Natural killer cell treated with Interleukin-12 subunit alpha and Interleukin-12 subunit beta and Interleukin-15 and Interleukin-18, amount 100 ng/mL, for 72 hours (primary cell): ENCODE results near the gene SMPD3. TPM values are rescaled to one million over a fixed set of nuclear protein-coding genes. Genes with fewer than 3 reads are reported as not detected.

Source experiments
- ATAC-seq, 2 donors: fragments of 150-1000 bp; cut with Tn5 transposase in 1 of 2; sonication (Bioruptor Pico), chemical (Tn5 transposase) in 1 of 2; 2 replicates each; pipeline ENCODE4 v1.10.0; 2021
- DNase-seq: peaks from one replicate; pipeline ENCODE4 v3.0.0; 2022; ENCODE audit warnings: low spot score
- H3K27ac Mint-ChIP-seq, 2 donors: 1 replicate in 1 of 2; 2 replicates in 1 of 2; pipeline ENCODE4 v1.8.0; 2022; ENCODE audit warnings: mixed read lengths in 2 of 2, mild to moderate bottlenecking in 1 of 2, moderate library complexity in 1 of 2
- H3K27me3 Mint-ChIP-seq, 2 donors: 1 replicate in 1 of 2; 2 replicates in 1 of 2; pipeline ENCODE4 v1.8.0; 2022; ENCODE audit warnings: mixed read lengths in 2 of 2
- H3K36me3 Mint-ChIP-seq: one replicate; pipeline ENCODE4 v1.8.0; 2022; ENCODE audit warnings: mixed read lengths
- H3K4me1 Mint-ChIP-seq, 2 donors: 1 replicate in 1 of 2; 2 replicates in 1 of 2; pipeline ENCODE4 v1.8.0; 2022; ENCODE audit warnings: low read depth in 2 of 2, mixed read lengths in 2 of 2, mild to moderate bottlenecking in 1 of 2
- H3K4me3 Mint-ChIP-seq: one replicate; pipeline ENCODE4 v1.8.0; 2022; ENCODE audit warnings: mixed read lengths
- H3K9me3 Mint-ChIP-seq: 2 replicates; pipeline ENCODE4 v1.8.0; 2022; ENCODE audit warnings: mixed read lengths
- total RNA-seq, 2 donors: library from RNA; stranded (reverse); gene quantifications; one replicate each; pipeline ENCODE4 v1.2.3, GENCODE V29; 2022

SMPD3 gene
- total RNA-seq, 2 donors from 2014 or later = 0.26 to 1.9 TPM

DNA sequence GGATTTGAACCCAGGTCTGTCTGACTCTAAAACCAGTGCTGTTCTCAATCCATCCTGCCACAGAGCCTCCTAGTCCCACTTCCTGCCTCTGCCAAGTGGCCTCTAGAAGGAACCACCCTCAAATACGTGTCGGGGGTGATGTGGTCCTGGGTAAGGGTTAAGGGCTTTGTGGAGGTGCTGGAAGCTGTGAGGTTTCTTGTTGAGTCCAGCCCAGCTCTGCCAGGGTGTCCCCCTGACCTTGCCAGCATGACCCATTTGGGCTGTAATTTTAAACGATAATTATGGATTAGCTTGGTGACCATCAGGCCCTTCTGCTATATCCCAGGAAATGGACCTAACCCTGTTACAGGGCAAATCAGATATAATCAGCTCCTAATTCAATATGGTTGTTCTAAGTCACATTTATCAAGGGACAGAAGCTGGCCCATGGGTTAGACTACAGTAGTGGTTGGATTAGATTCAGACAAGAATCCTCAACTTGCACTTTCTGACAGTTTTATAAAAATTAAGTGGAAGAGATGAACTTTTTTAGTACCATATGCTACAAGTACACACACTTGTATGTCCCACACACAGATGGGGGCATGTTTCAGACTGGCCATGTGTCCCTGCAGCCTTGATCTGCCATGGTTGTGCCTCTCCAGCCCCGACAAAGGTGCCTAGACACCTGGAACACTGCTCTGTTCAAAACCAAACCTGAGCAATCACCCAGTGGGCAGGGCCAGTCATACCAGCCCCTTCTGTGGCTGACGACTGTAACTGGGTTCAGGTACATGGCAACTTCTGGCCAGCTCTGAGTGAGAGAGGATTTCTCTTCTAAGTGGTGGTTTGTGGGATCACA lies 48.0 kb downstream of the SMPD3 start:
- H3K27ac Mint-ChIP-seq = no peak overlapping the region
- H3K4me1 Mint-ChIP-seq = peaks cover 0 to 4% of the 10 kb centered on the region in 2 donors
- DNase-seq = no peak

DNA sequence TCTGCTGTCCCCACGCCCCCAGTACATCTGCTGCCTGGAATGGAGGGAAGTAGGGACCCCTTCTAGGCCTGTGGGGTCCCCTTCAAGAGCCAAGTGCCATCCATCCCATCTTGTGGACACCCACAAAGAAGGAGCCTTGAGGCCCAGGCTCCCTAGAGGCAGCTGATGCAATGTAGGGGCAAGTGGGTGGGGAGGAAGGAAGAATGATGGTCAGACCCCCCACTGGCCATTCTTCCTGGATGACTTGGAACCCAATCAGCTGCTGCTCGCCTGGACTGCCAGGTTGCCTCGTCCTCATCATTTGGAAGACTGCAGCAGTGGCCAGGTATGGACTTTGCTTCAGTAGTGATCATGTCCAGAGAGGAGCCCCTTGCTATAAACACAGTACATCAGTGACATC lies 48.9 kb downstream of the SMPD3 start:
- no peak overlapping the region for H3K4me3 Mint-ChIP-seq
- no peak for ATAC-seq
- H3K4me1 Mint-ChIP-seq = peaks cover 0 to 4% of the 10 kb centered on the region in 2 donors
- H3K27me3 Mint-ChIP-seq = no peaks in the 10 kb centered on the region
- H3K27ac Mint-ChIP-seq = no peak overlapping the region
- H3K36me3 Mint-ChIP-seq = no peaks in the 10 kb centered on the region
- no peaks in the 10 kb centered on the region for H3K9me3 Mint-ChIP-seq
- DNase-seq = no peak

More for the DNA sequence above, 48.0 kb downstream of the SMPD3 start:
- Mint-ChIP-seq H3K27me3 (no peaks in the 10 kb centered on the region), H3K9me3 (no peaks in the 10 kb centered on the region), H3K4me3 (no peak overlapping the region), H3K36me3 (no peaks in the 10 kb centered on the region)
- peak in 1 of 2 donors; percentile 31 for ATAC-seq

DNA sequence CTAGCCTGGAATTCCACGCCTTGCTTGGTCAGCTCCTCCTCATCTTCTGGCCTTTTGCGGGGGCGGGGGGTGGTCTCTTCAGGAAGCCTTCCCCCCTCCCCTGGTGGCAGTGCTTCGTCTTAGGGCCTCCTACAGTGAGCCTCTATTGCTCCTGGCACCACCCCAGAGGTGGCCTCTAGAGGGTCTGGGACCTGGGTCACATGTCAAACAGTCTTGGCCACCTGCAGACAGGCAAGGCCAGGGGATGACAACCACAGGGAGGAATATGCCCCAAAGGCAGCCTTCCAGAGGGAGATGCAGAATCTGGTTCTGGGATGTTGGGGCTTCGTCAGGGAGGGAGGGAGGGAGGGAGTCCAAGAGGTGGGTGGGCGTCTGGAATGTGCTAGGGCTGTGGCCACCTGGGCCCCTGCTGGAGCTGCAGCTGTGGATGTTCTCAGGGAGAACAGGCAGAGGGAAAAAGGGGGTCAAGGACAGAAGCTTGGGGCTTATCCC lies 50.6 kb downstream of the SMPD3 start:
- ATAC-seq (no peak), DNase-seq (no peak)
- H3K9me3 Mint-ChIP-seq = no peaks in the 10 kb centered on the region
- H3K4me1 Mint-ChIP-seq = peaks cover 0 to 4% of the 10 kb centered on the region in 2 donors
- no peak overlapping the region for H3K27ac Mint-ChIP-seq
- no peaks in the 10 kb centered on the region for H3K27me3 Mint-ChIP-seq
- no peaks in the 10 kb centered on the region for H3K36me3 Mint-ChIP-seq
- no peak overlapping the region for H3K4me3 Mint-ChIP-seq

DNA sequence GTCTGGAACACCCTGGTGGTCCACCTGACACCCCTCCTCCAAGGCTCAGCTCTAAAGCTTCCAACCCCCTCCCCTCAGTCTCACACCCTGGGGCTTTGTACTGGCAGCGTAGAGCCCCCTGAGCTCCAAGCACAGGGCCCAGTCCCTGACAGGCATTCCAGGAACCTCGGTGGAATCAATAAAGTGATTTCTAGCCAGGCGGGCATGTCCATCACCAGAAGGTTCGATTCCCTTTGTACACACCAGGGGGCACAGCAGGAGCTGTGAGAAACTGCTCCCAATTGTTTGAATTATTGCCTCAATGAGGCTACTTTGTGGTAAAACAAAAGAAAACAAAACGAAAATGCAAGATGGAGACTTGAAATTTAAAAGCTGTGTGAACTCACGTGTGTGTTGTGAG lies 51.8 kb downstream of the SMPD3 start:
- H3K27ac Mint-ChIP-seq = no peak overlapping the region
- ATAC-seq (no peak), DNase-seq (no peak)
- no peaks in the 10 kb centered on the region for H3K27me3 Mint-ChIP-seq
- no peaks in the 10 kb centered on the region for H3K36me3 Mint-ChIP-seq
- no peak overlapping the region for H3K4me3 Mint-ChIP-seq
- no peaks in the 10 kb centered on the region for H3K4me1 Mint-ChIP-seq
- no peaks in the 10 kb centered on the region for H3K9me3 Mint-ChIP-seq

DNA sequence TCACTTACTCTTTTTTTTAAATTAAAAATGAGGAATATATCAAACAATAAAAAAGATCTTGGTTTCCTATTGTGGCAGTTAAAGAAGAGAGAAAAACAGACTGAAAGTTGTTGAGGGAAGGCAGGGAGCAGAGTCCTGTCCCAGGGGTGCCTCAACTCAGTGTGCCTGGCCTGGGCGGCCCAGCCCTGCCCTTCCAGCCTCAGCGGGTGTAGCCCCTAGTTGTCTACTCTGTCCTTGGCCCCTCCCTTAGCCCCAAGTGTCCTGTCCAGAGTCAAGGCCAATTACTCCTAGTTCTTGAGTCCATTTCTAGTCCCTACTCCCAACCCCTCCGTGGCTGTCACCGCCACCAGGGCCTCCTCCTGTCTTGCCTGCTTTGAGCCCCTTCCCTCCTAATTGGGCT lies 52.5 kb downstream of the SMPD3 start:
- Mint-ChIP-seq H3K36me3 (no peaks in the 10 kb centered on the region), H3K9me3 (no peaks in the 10 kb centered on the region), H3K4me3 (no peak overlapping the region), H3K27me3 (no peaks in the 10 kb centered on the region), H3K27ac (no peak overlapping the region), H3K4me1 (no peaks in the 10 kb centered on the region)
- ATAC-seq (no peak), DNase-seq (no peak)

DNA sequence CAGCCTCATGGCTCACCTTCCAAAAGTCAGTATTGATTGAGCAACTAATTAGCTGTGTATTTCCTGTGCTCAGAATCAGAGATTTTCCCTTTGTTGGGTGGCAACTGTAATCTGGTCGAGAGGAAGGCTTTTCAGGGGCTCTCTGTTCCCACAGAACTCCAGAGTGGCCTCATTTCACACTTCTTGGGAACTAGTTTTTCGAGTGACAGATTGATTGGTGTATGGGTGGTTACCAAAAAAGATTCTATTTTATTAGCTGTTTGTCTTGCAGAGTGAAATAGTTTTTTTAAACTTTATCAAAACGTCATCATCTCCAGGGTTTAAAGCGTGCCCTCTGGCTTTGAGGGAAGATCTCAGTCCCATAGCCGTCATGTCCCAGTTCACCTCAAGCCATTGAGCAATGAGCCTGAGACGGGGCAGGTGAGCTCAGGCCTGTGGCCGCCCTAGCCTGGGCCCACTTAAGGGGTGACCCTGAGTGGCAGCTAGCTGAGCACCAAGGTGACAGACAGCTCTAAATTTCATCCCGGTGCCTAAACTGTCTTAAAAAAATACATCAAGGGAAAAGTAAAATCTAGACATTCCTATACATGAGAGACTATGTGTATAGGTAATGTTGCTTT lies 53.0 kb downstream of the SMPD3 start:
- Mint-ChIP-seq H3K27me3 (no peaks in the 10 kb centered on the region), H3K9me3 (no peaks in the 10 kb centered on the region), H3K36me3 (no peaks in the 10 kb centered on the region), H3K27ac (no peak overlapping the region), H3K4me3 (no peak overlapping the region), H3K4me1 (no peaks in the 10 kb centered on the region)
- DNase-seq (no peak), ATAC-seq (no peak)

DNA sequence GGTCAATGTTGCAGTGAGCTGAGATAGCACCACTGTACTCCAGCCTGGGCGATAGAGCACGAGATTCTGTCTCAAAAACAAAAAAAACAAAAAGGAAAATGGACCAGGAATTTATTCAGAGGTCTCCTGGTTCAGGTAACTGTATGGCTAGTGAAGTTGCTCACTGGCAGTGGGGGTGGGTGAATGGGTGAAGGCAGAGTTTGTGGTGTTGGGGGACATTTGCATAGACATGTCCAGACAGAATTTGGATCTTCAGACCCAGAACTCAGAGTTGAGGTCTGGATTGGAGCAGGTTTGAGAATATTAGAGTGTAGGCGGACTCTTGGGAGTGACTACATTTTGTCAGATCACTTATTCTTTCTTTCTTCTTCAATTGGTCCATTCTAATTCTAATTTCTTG lies 55.0 kb downstream of the SMPD3 start:
- no peaks in the 10 kb centered on the region for H3K4me1 Mint-ChIP-seq
- peak; percentile 32 for DNase-seq
- H3K27me3 Mint-ChIP-seq = no peaks in the 10 kb centered on the region
- H3K4me3 Mint-ChIP-seq = no peak overlapping the region
- H3K27ac Mint-ChIP-seq = no peak overlapping the region
- ATAC-seq = no peak
- H3K9me3 Mint-ChIP-seq = no peaks in the 10 kb centered on the region
- H3K36me3 Mint-ChIP-seq = no peaks in the 10 kb centered on the region

DNA sequence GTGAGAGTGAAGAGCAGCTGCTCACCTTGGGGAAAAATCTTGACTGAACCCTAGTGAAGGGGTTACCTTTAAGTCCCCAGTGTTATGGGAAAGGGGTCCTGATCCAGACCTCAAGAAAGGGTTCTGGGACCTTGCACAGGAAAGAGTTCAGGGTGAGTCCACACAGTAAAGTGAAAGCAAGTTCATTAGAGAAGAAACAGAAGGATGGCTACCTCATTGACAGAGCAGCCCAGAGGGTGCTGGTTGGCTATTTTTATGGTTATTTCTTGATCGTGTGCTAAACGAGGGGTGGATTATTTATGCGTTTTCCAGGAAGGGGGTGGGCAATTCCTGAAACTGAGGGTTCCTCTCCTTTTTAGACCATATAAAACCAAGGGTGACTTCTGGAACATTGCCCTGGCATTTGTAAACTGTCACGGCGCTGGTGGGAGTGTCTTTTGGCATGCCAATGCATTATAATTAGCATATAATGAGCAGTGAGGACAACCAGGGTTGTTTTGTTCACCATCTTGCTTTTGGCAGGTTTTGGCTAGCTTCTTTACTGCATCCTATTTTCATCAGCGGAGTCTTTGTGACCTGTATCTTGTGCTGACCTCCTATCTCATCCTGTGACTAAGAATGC lies 58.4 kb downstream of the SMPD3 start:
- Mint-ChIP-seq H3K4me1 (peaks cover 0 to 5% of the 10 kb centered on the region in 2 donors), H3K4me3 (no peak overlapping the region), H3K27ac (no peak overlapping the region), H3K9me3 (no peaks in the 10 kb centered on the region), H3K36me3 (no peaks in the 10 kb centered on the region), H3K27me3 (peaks cover 0 to 5% of the 10 kb centered on the region in 2 donors)
- ATAC-seq (no peak), DNase-seq (no peak)

DNA sequence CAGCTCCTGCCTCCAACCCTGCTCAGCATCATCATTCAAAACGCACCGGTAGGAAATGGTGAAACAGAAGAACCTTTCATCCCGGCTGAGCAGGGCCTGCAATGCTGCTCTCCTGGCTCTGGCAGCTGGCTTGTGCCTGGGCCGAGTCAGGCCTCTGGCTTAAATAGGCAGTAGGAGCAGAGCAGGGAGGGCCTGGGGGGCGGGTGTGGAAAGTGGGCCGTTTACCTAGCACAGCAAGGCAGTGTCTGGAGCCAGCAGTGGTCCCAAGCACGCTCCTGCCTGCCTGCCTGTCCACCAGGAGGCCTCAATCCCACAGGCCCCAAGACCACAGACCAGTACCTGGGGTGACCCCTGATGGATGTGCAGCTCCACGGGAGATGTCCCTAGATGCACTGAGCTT lies 59.3 kb downstream of the SMPD3 start:
- ATAC-seq (no peak), DNase-seq (no peak)
- peaks cover 0 to 5% of the 10 kb centered on the region in 2 donors for H3K27me3 Mint-ChIP-seq
- no peak overlapping the region for H3K4me3 Mint-ChIP-seq
- H3K27ac Mint-ChIP-seq = no peak overlapping the region
- no peaks in the 10 kb centered on the region for H3K36me3 Mint-ChIP-seq
- H3K4me1 Mint-ChIP-seq = peaks cover 0 to 5% of the 10 kb centered on the region in 2 donors
- H3K9me3 Mint-ChIP-seq = no peaks in the 10 kb centered on the region

DNA sequence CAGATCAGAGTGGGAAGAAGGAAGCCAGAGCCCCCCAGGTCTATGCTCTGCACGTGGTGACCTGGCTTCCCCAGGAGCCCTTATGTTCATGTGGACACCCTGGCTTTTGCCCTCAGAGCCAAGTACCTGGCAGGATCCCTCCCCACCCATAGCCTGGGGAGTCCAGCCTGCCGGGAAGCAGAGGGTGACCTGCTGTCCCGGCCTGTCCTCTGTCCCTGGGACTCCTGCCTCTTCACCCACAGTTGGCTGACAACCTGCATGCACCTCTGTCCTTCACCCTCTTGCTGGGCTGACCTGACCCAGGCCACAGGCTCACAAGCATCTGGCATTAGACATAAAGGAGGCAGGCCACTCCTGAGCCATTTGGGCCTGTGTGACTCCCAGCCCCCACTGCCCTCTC lies 60.2 kb downstream of the SMPD3 start:
- peaks cover 0 to 5% of the 10 kb centered on the region in 2 donors for H3K4me1 Mint-ChIP-seq
- no peak for DNase-seq

DNA sequence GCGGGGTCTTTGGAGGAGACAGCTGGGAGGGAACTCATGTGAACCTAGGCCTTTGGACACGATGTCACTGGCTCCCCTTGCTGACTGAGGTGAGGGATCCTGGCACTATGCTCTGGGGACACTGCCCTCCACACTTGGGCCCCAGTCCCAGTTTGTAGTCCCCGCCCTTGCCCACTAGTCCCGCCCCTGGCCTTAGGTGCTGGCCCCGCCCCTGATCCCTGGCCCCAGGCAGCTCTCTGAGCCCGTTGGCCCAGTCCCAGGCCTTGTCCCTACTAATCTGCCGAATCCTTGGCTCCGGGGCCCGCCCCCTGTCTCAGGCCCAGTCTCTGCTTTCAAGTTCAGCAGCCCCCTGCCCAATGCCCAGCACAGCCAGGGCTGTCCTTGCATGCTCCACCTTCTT lies 61.0 kb downstream of the SMPD3 start:
- peak in 1 of 2 donors; percentile 17 for ATAC-seq
- no peak overlapping the region for H3K27ac Mint-ChIP-seq
- H3K27me3 Mint-ChIP-seq = peaks cover 0 to 5% of the 10 kb centered on the region in 2 donors
- no peaks in the 10 kb centered on the region for H3K9me3 Mint-ChIP-seq
- no peak for DNase-seq
- H3K36me3 Mint-ChIP-seq = no peaks in the 10 kb centered on the region
- H3K4me1 Mint-ChIP-seq = peaks cover 0 to 5% of the 10 kb centered on the region in 2 donors
- no peak overlapping the region for H3K4me3 Mint-ChIP-seq

More for the DNA sequence above, 60.2 kb downstream of the SMPD3 start:
- Mint-ChIP-seq H3K4me3 (no peak overlapping the region), H3K27me3 (peaks cover 0 to 5% of the 10 kb centered on the region in 2 donors), H3K36me3 (no peaks in the 10 kb centered on the region), H3K9me3 (no peaks in the 10 kb centered on the region), H3K27ac (no peak overlapping the region)
- no peak for ATAC-seq

DNA sequence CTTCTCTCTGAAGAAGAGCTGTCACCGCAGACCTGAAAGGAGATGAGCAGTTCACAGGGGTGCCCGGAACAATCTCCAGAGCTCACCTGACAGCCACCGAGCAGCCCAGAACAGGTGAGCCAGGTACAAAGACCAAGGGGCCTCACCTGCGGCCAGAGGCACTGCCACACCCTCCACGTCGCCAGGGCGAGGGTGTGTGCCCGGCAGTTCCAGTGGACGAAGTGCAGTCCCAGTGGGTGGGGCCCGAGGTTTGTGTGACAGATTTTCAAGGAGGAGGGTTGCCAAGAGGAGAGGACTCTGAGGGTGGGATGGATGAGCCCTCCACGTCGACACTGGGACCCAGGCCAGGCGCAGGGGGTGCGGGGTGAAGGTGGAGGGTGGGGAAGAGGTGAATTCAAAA lies 61.7 kb downstream of the SMPD3 start:
- Mint-ChIP-seq H3K27ac (no peak overlapping the region), H3K9me3 (no peaks in the 10 kb centered on the region), H3K36me3 (no peaks in the 10 kb centered on the region), H3K27me3 (peaks cover 0 to 5% of the 10 kb centered on the region in 2 donors), H3K4me1 (peaks cover 0 to 5% of the 10 kb centered on the region in 2 donors), H3K4me3 (no peak overlapping the region)
- DNase-seq = no peak
- ATAC-seq = no peak

DNA sequence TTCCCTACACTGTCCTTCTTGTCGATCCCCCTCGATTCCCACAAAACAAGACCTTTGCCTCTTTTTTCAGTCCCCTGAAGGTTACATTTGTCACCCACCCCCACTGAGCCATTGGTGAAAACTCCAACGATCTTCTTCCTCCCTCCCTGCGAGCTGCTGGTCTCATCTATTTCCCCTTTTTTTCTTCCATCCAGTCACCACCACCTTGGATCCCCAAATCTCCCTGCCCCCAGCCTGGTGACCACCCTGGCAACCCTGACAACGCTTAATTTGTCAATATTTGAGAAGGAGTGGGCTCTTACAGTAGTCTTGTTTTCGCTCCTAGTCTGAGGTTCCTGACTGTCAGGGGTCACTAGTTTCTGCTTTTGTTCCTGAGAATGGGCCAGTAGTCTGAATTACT lies 62.9 kb downstream of the SMPD3 start:
- H3K9me3 Mint-ChIP-seq = no peaks in the 10 kb centered on the region
- H3K27ac Mint-ChIP-seq = no peak overlapping the region
- DNase-seq (no peak), ATAC-seq (no peak)
- peaks cover 0 to 5% of the 10 kb centered on the region in 2 donors for H3K27me3 Mint-ChIP-seq
- H3K36me3 Mint-ChIP-seq = no peaks in the 10 kb centered on the region
- H3K4me3 Mint-ChIP-seq = no peak overlapping the region
- H3K4me1 Mint-ChIP-seq = peaks cover 0 to 5% of the 10 kb centered on the region in 2 donors
